Astrocyte of the cerebellum (primary cell): ENCODE results near the gene TK2.
"Not testable (repeated sequence)": the region's sequence is repeated elsewhere in the genome, so short reads cannot be mapped to it uniquely, and the experiment has no call there.

ENCODE experiments used
- DNase-seq: peaks from one replicate; pipeline ENCODE4 v3.0.0-alpha.2; 2011; ENCODE audit warnings: low read depth
- H3K4me3 ChIP-seq: 2 replicates; pipeline ENCODE4 v1.5.1; 2011; ENCODE audit warnings: mild to moderate bottlenecking, low read depth, low read length, moderate library complexity
- CTCF ChIP-seq: IDR thresholded peaks from 2 replicates; pipeline ENCODE4 v1.5.1; 2012; ENCODE audit warnings: low read length, low read depth, moderate library complexity, mild to moderate bottlenecking; ENCODE audit errors: missing control alignments
- in situ Hi-C: cut with HindIII; loops from 2 replicates; pipeline ENCODE4 v1.10.0; 2017; ENCODE audit warnings: low sequenced_read_pairs

TK2 gene

GRCh38 chr16:66468321-66468965, 81.5 kb downstream of the TK2 start:
- no peak overlapping the region for H3K4me3 ChIP-seq
- DNase-seq, result no peak
- no peak for TF ChIP-seq CTCF
- in situ Hi-C loops, result no loop called here

- DNase-seq, result no peak
- TF ChIP-seq CTCF, result no peak
- H3K4me3 ChIP-seq, result no peak overlapping the region
- in situ Hi-C loops, result no loop called here
These were observed 82.3 kb downstream of the TK2 start for GRCh38 chr16:66467611-66468010.

- DNase-seq, in situ Hi-C loops, H3K4me3 ChIP-seq: not testable (repeated sequence)
These were observed 83.3 kb downstream of the TK2 start for GRCh38 chr16:66466636-66467035.

- DNase-seq, H3K4me3 ChIP-seq, in situ Hi-C loops: not testable (repeated sequence)
These were observed 84.0 kb downstream of the TK2 start for GRCh38 chr16:66465946-66466345.

- in situ Hi-C loops, result loop anchor here (5.0 kb wide), 1 partner anchor 46 kb away; no protein-coding TSS in a partner anchor
- H3K4me3 ChIP-seq, result no peak overlapping the region
- DNase-seq, result peak; percentile 63
- no peak for TF ChIP-seq CTCF
These were observed 87.0 kb downstream of the TK2 start for GRCh38 chr16:66462912-66463311.

GRCh38 chr16:66460703-66461102, 89.2 kb downstream of the TK2 start:
- no peak for DNase-seq
- in situ Hi-C loops, result loop anchor here (5.0 kb wide), 1 partner anchor 43 kb away; no protein-coding TSS in a partner anchor
- TF ChIP-seq CTCF, result no peak
- H3K4me3 ChIP-seq, result no peak overlapping the region

GRCh38 chr16:66459878-66460277, 90.0 kb downstream of the TK2 start:
- TF ChIP-seq CTCF, result no peak
- DNase-seq, result no peak
- no peak overlapping the region for H3K4me3 ChIP-seq
- in situ Hi-C loops, result loop anchor here (5.0 kb wide), 1 partner anchor 43 kb away; no protein-coding TSS in a partner anchor
